HEK293T (cell line): ENCODE measurements around the gene LCT.

Experiments used
- CTCF ChIA-PET: fragments of 350-600 bp; formaldehyde crosslinking; extraction: SDS; loops from one replicate; lab custom pipeline; 2021; ENCODE audit warnings: antibody characterized with exemption, inconsistent platforms; lab: Yijun Ruan, JAX
- POLR2A ChIA-PET: fragments of 350-600 bp; formaldehyde crosslinking; extraction: SDS; loops from one replicate; lab custom pipeline; 2020; ENCODE audit warnings: antibody characterized with exemption, inconsistent platforms; lab: Yijun Ruan, JAX
- DNase-seq: peaks from one replicate; pipeline ENCODE4 v3.0.0; 2012; ENCODE audit warnings: mixed read lengths; ENCODE audit errors: extremely low spot score
- ARNT ChIP-seq: fragments of 450-650 bp; IDR thresholded peaks from 2 replicates; pipeline ENCODE4 v1.6.1; 2017; ENCODE audit warnings: mild to moderate bottlenecking
- BHLHE40 ChIP-seq: fragments of 450-650 bp; IDR thresholded peaks from 2 replicates; pipeline ENCODE4 v1.6.1; 2016; ENCODE audit warnings: mild to moderate bottlenecking, moderate library complexity, borderline replicate concordance
- CTBP1 ChIP-seq: fragments of 450-650 bp; IDR thresholded peaks from 2 replicates; pipeline ENCODE4 v1.6.1; 2016; ENCODE audit warnings: borderline replicate concordance
- ELF4 ChIP-seq: fragments of 450-650 bp; IDR thresholded peaks from 2 replicates; pipeline ENCODE4 v1.6.1; 2017; ENCODE audit warnings: antibody characterized with exemption
- FOXA1 ChIP-seq: fragments of 450-650 bp; IDR thresholded peaks from 2 replicates; pipeline ENCODE4 v1.6.1; 2016; ENCODE audit warnings: mild to moderate bottlenecking
- FOXK2 ChIP-seq: fragments of 450-650 bp; IDR thresholded peaks from 2 replicates; pipeline ENCODE4 v1.6.1; 2016; ENCODE audit warnings: mild to moderate bottlenecking
- FOXM1 ChIP-seq: fragments of 450-650 bp; IDR thresholded peaks from 2 replicates; pipeline ENCODE4 v1.6.1; 2017; ENCODE audit warnings: mild to moderate bottlenecking, borderline replicate concordance
- HDGF ChIP-seq: fragments of 450-650 bp; IDR thresholded peaks from 2 replicates; pipeline ENCODE4 v1.6.1; 2017; ENCODE audit warnings: antibody characterized with exemption, borderline replicate concordance
- L3MBTL2 ChIP-seq: fragments of 450-650 bp; conservative IDR thresholded peaks from 2 replicates; pipeline ENCODE4 v1.6.1; 2016; ENCODE audit warnings: mild to moderate bottlenecking
- LEF1 ChIP-seq: fragments of 450-650 bp; IDR thresholded peaks from 2 replicates; pipeline ENCODE4 v1.6.1; 2017; ENCODE audit warnings: mild to moderate bottlenecking, borderline replicate concordance
- NFRKB ChIP-seq: fragments of 450-650 bp; IDR thresholded peaks from 2 replicates; pipeline ENCODE4 v1.6.1; 2016; ENCODE audit warnings: mild to moderate bottlenecking, moderate library complexity
- SP1 ChIP-seq: fragments of 450-650 bp; IDR thresholded peaks from 2 replicates; pipeline ENCODE4 v1.6.1; 2017
- SUZ12 ChIP-seq: fragments of 450-650 bp; IDR thresholded peaks from 2 replicates; pipeline ENCODE4 v1.6.1; 2016; ENCODE audit warnings: mild to moderate bottlenecking
- TARDBP ChIP-seq: fragments of 450-650 bp; IDR thresholded peaks from 2 replicates; pipeline ENCODE4 v1.6.1; 2016
- ZNF384 ChIP-seq: fragments of 450-650 bp; IDR thresholded peaks from 2 replicates; pipeline ENCODE4 v1.6.1; 2016
- TF ChIP-seq, protein P1 (sequence below): fragments of 450-650 bp; IDR thresholded peaks from 2 replicates; pipeline ENCODE4 v1.6.1; 2016

Gene LCT

DNA sequence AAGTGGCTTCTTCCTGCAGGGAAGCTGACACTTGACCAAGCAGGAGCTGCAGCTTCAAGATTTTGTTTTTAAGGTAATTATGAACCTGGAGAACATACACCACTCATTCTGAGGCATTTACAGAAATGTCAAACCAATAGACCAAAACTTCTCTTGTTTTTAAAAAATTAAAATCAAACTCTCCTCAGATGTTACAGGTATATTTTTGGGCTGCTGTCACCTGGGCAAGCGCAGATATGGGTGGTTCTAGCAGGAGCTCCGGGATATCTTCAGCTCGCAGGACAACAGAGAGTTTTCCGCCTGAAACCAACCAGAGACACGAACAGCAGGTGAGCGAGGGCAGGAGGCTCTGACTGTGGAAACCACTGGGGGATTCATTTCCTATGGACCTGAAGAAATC is 4.1 kb downstream of the LCT start:
- ChIA-PET CTCF (no interaction called here), POLR2A (no interaction called here)
- no peak for DNase-seq
- no peak for TF ChIP-seq ZNF384
- no peak for TF ChIP-seq HDGF
- TF ChIP-seq, protein P1, sequence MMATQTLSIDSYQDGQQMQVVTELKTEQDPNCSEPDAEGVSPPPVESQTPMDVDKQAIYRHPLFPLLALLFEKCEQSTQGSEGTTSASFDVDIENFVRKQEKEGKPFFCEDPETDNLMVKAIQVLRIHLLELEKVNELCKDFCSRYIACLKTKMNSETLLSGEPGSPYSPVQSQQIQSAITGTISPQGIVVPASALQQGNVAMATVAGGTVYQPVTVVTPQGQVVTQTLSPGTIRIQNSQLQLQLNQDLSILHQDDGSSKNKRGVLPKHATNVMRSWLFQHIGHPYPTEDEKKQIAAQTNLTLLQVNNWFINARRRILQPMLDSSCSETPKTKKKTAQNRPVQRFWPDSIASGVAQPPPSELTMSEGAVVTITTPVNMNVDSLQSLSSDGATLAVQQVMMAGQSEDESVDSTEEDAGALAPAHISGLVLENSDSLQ = no peak
- no peak for TF ChIP-seq SP1
- no peak for TF ChIP-seq NFRKB
- TF ChIP-seq FOXA1 = no peak

- ChIA-PET CTCF (no interaction called here), POLR2A (no interaction called here)
- TF ChIP-seq CTBP1 = no peak
- no peak for TF ChIP-seq FOXK2
- no peak for TF ChIP-seq TARDBP
- TF ChIP-seq FOXA1 = no peak
- no peak for TF ChIP-seq HDGF
- no peak for TF ChIP-seq LEF1
- no peak for TF ChIP-seq SUZ12
- TF ChIP-seq, protein P1 = no peak
- no peak for TF ChIP-seq NFRKB
- TF ChIP-seq ZNF384 = no peak
- TF ChIP-seq ELF4 = no peak
- TF ChIP-seq ARNT = no peak
- no peak for TF ChIP-seq L3MBTL2
- no peak for TF ChIP-seq BHLHE40
- TF ChIP-seq SP1 = no peak
- TF ChIP-seq FOXM1 = no peak
- DNase-seq = no peak
These were observed 5.7 kb downstream of the LCT start for GRCh38 chr2:135831180-135831812.

DNA sequence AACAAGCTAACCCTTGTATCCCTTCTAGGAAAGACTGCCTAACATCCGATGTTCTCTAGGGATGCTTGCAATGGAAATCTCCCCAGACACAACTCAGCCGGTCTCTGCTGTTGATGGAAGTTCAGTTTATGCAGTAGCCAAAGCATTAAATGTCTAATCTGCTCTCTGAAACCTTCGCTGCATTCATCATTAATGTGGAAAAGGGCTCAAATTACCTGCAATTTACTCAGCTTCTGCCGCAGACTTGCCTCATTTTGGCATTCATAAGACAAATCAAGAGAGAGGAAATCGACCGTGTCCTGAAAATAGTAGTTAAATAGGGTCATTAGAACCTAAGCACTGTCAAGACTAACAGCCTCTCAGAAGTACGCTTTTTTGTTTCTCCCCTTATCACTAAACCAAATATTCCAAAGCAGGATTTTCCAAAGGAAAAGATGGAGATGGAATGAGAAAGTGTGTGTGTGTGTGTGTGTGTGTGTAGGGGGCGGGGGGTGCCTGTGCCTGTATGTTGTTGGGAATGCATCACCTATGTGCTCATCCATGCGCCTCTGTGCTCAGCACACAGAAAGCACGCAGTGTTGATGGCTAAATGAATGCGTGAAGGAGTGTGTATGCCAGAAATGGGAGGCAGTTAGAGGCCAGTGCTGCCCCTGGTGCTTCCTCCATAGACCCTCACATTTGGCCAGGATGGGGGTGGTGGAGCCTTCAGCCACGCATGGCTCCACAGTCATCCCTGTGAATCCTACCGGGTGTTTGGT is 7.4 kb downstream of the LCT start:
- no peak for DNase-seq
- ChIA-PET CTCF (no interaction called here), POLR2A (no interaction called here)
- TF ChIP-seq FOXK2 (no peak), FOXM1 (no peak), HDGF (no peak), SP1 (no peak), SUZ12 (no peak), ARNT (no peak)
- TF ChIP-seq, protein P1 = no peak

- no peak for DNase-seq
- CTCF ChIA-PET = no interaction called here
- POLR2A ChIA-PET = no interaction called here
- TF ChIP-seq CTBP1 = no peak
- no peak for TF ChIP-seq HDGF
- no peak for TF ChIP-seq SUZ12
- TF ChIP-seq FOXM1 = no peak
- TF ChIP-seq L3MBTL2 = no peak
- TF ChIP-seq NFRKB = no peak
- TF ChIP-seq ZNF384 = no peak
- TF ChIP-seq BHLHE40 = no peak
- TF ChIP-seq ARNT = no peak
- TF ChIP-seq TARDBP = no peak
- TF ChIP-seq ELF4 = no peak
- no peak for TF ChIP-seq LEF1
- no peak for TF ChIP-seq SP1
- TF ChIP-seq FOXK2 = no peak
- TF ChIP-seq, protein P1 = no peak
- no peak for TF ChIP-seq FOXA1
These were observed 10.4 kb downstream of the LCT start for GRCh38 chr2:135826544-135826943.

DNA sequence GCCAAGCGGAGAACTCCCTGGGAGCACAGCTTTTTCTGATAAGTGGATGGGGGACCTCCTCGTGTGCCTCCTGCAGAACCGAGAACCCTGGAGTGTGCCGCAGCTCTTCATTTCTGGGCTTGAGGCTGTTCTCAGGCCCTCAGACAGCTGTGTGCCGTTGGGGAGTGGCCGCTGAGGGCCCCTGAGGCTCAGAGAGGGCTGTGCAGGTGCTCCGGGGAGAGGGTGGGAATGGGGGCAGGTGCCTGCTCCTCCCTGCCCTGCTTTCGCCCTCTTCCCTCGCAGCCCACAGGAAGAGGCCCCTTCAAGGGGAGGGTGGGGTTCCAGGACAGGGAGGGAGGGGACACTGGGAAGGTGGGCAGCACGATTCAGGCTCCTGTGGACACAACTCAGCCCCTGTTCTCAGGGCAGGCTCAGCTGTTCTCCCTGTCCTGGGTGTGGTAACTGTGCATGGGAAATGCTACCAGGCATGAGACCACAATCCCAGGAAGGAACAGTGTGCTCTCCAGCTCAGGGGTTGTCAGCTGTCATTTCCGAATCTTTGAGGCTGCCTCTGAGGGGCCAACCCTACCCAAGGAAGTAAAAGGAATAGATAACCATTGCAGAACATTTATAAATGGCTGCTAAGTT is 11.3 kb downstream of the LCT start:
- POLR2A ChIA-PET = no interaction called here
- TF ChIP-seq ARNT = no peak
- TF ChIP-seq LEF1 = no peak
- TF ChIP-seq, protein P1 = no peak
- TF ChIP-seq FOXA1 = no peak
- no peak for TF ChIP-seq TARDBP
- TF ChIP-seq FOXK2 = no peak
- no peak for TF ChIP-seq FOXM1
- TF ChIP-seq SUZ12 = no peak
- no peak for TF ChIP-seq NFRKB
- no peak for TF ChIP-seq HDGF
- TF ChIP-seq ZNF384 = no peak
- TF ChIP-seq CTBP1 = no peak
- no peak for TF ChIP-seq ELF4
- TF ChIP-seq SP1 = no peak
- TF ChIP-seq BHLHE40 = no peak
- TF ChIP-seq L3MBTL2 = no peak
- CTCF ChIA-PET = interaction anchor here (0.7 kb wide), 1 partner anchor 28 kb away, joined by 3 read pairs; no protein-coding TSS in a partner anchor
- no peak for DNase-seq
